GM19455 (cell line): ENCODE data around the gene AGAP1.

ENCODE experiments used
- ATAC-seq: cut with Tn5 transposase; IDR thresholded peaks from one replicate; pipeline ENCODE4 v1.9.1; 2021; ENCODE audit not compliant: unreplicated experiment

AGAP1 gene

GRCh38 chr2:235493775-235494715 lies at the start of gene AGAP1:
Gene AGAP1, plus strand, starts transcription at chr2:235494043.
- ATAC-seq = no peak

GRCh38 chr2:235444101-235444597 lies 49.7 kb upstream of the AGAP1 start:
- no peak for ATAC-seq

GRCh38 chr2:235445116-235445515 lies 48.7 kb upstream of the AGAP1 start:
- ATAC-seq = no peak

GRCh38 chr2:235446082-235446481 lies 47.8 kb upstream of the AGAP1 start:
- no peak for ATAC-seq

- no peak for ATAC-seq
Observed at GRCh38 chr2:235447210-235447609, 46.6 kb upstream of the AGAP1 start.

- ATAC-seq = no peak
Observed at GRCh38 chr2:235449568-235449967, 44.3 kb upstream of the AGAP1 start.

- ATAC-seq = no peak
Observed at GRCh38 chr2:235453605-235454151, 40.2 kb upstream of the AGAP1 start.

GRCh38 chr2:235458839-235459273 lies 35.0 kb upstream of the AGAP1 start:
- ATAC-seq = no peak

- no peak for ATAC-seq
Observed at GRCh38 chr2:235460548-235461047, 33.2 kb upstream of the AGAP1 start.

- ATAC-seq = no peak
Observed at GRCh38 chr2:235461763-235462414, 32.0 kb upstream of the AGAP1 start.

GRCh38 chr2:235462415-235462790 lies 31.4 kb upstream of the AGAP1 start:
- no peak for ATAC-seq

- no peak for ATAC-seq
Observed at GRCh38 chr2:235463893-235464292, 29.9 kb upstream of the AGAP1 start.

- ATAC-seq = no peak
Observed at GRCh38 chr2:235467588-235467987, 26.3 kb upstream of the AGAP1 start.

- no peak for ATAC-seq
Observed at GRCh38 chr2:235468978-235469655, 24.7 kb upstream of the AGAP1 start.

- ATAC-seq = no peak
Observed at GRCh38 chr2:235471186-235471747, 22.6 kb upstream of the AGAP1 start.

GRCh38 chr2:235472443-235472842 lies 21.4 kb upstream of the AGAP1 start:
- no peak for ATAC-seq

- ATAC-seq = no peak
Observed at GRCh38 chr2:235478609-235479008, 15.2 kb upstream of the AGAP1 start.

- no peak for ATAC-seq
Observed at GRCh38 chr2:235479604-235480003, 14.2 kb upstream of the AGAP1 start.

- ATAC-seq = no peak
Observed at GRCh38 chr2:235480614-235481013, 13.2 kb upstream of the AGAP1 start.

GRCh38 chr2:235483313-235483712 lies 10.5 kb upstream of the AGAP1 start:
- ATAC-seq = no peak

- no peak for ATAC-seq
Observed at GRCh38 chr2:235485362-235485761, 8.5 kb upstream of the AGAP1 start.
